GM12878 (cell line): ENCODE measurements around the gene CENPC.

ENCODE experiments used
- CREM ChIP-seq: IDR thresholded peaks from 2 replicates; pipeline ENCODE4 v1.6.1; 2014; ENCODE audit warnings: antibody characterized with exemption, low read depth
- CTCF ChIP-seq, 3 experiments: IDR thresholded peaks in 2 of 3; conservative IDR thresholded peaks in 1 of 3; 2 replicates each; pipeline ENCODE4 v1.5.1; 2011; ENCODE audit warnings: low read depth in 3 of 3, low read length in 3 of 3, mild to moderate bottlenecking in 3 of 3, control low read depth in 2 of 3, moderate library complexity in 2 of 3, inconsistent platforms in 1 of 3, mixed read lengths in 1 of 3; ENCODE audit not compliant: control insufficient read depth in 2 of 3, insufficient read depth in 1 of 3; ENCODE audit errors: extremely low read depth in 1 of 3
- MYB ChIP-seq: fragments of 150-350 bp; IDR thresholded peaks from 2 replicates; pipeline ENCODE4 v1.6.1; 2014; ENCODE audit warnings: mild to moderate bottlenecking, low read depth, low read length, borderline replicate concordance
- NKRF ChIP-seq: fragments of 450-650 bp; conservative IDR thresholded peaks from 2 replicates; pipeline ENCODE4 v1.6.1; 2017; ENCODE audit warnings: mild to moderate bottlenecking, moderate library complexity
- POLR2AphosphoS2 ChIP-seq: IDR thresholded peaks from 2 replicates; pipeline ENCODE4 v1.6.1; 2011; ENCODE audit warnings: low read depth, mild to moderate bottlenecking, low read length, improper control_type of control experiment, moderate library complexity
- POLR2AphosphoS5 ChIP-seq: IDR thresholded peaks from 2 replicates; pipeline ENCODE4 v1.6.1; 2011; ENCODE audit warnings: mild to moderate bottlenecking, low read length, inconsistent platforms
- RELA ChIP-seq: fragments of 450-650 bp; IDR thresholded peaks from 2 replicates; pipeline ENCODE4 v1.8.0; 2014; ENCODE audit warnings: borderline replicate concordance; ENCODE audit not compliant: partially characterized antibody

GRCh38 chr4:67575232-67576058 is 30.1 kb upstream of the CENPC start:
- TF ChIP-seq RELA (no peak), MYB (no peak), POLR2AphosphoS2 (no peak), POLR2AphosphoS5 (no peak), CTCF (IDR thresholded peaks at IDR 0.05 in 2 of 3, conservative IDR thresholded peaks at IDR 0.05 in 1 of 3; ENCODE audit: control insufficient read depth in 2 of 3, extremely low read depth in 1 of 3, insufficient read depth in 1 of 3, low read depth in 3 of 3, low read length in 3 of 3) (no peak), CREM (peak; percentile 55; the same call in 1 of the 2 replicates), NKRF (no peak)
